Measurements from ENCODE around the gene SPATA33.
A peak's percentile ranks its signal among the peaks of the same experiment; 100 is the strongest.
"Not testable (repeated sequence)": the region's sequence is repeated elsewhere in the genome, so short reads cannot be mapped to it uniquely, and the experiment has no call there.

Gene SPATA33

DNA sequence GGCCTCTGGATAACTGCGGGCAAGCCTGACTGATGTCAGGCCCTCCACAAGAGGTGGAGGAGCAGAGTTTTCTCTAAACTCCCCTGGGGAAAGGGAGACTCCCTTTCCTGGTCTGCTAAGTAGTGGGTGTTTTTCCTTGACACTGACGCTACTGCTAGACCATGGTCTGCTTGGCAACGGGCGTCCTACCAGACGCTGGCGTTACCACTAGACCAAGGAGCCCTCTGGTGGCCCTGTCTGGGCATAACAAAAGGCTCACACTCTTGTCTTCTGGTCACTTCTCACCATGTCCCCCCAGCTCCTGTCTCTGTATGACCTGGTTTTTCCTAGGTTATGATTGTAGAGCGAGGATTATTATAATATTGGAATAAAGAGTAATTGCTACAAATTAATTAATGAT lies 9.4 kb downstream of the SPATA33 start:
- peak; percentile 59 for DNase-seq
- not testable (repeated sequence) for H4K91ac ChIP-seq (ENCODE audit: low read length); H2AK5ac ChIP-seq (ENCODE audit: low read length, severe bottlenecking); H3K14ac ChIP-seq (ENCODE audit: low read length in 2 of 2); H2BK15ac ChIP-seq (ENCODE audit: low read depth, poor library complexity, severe bottlenecking); H3K4me2 ChIP-seq (ENCODE audit: low read length, poor library complexity, severe bottlenecking); H2BK5ac ChIP-seq (ENCODE audit: low read depth, low read length, poor library complexity, severe bottlenecking); H2BK120ac ChIP-seq (ENCODE audit: low read depth, low read length); H3K4me3 ChIP-seq (ENCODE audit: insufficient read depth in 1 of 2, low read depth in 1 of 2, low read length in 2 of 2); H3K27ac ChIP-seq (ENCODE audit: low read length, poor library complexity, severe bottlenecking); H3K9me3 ChIP-seq (ENCODE audit: control insufficient read depth, low read length); H3K23ac ChIP-seq (ENCODE audit: low read length in 2 of 2); H4K8ac ChIP-seq (ENCODE audit: low read length); H2AFZ ChIP-seq (ENCODE audit: low read depth, low read length); H3K9ac ChIP-seq (ENCODE audit: low read length); H3K27me3 ChIP-seq (ENCODE audit: control insufficient read depth in 1 of 2, insufficient read depth in 1 of 2, low read length in 2 of 2); H3K18ac ChIP-seq (ENCODE audit: low read depth in 1 of 2, low read length in 2 of 2); H3K79me1 ChIP-seq (replicated peaks; ENCODE audit: low read length, poor library complexity, severe bottlenecking); H3K4ac ChIP-seq (ENCODE audit: low read depth in 1 of 2, low read length in 2 of 2); H2BK12ac ChIP-seq (ENCODE audit: low read length in 2 of 2)
- peaks cover 17 to 36% of the 10 kb centered on the region in 2 experiments for H3K36me3 ChIP-seq (ENCODE audit: control insufficient read depth in 1 of 2, insufficient read depth in 2 of 2, low read depth in 1 of 2, low read length in 2 of 2)
- 50% methylated on average over 5 of the region's 7 CpGs for WGBS
- peaks cover 11% of the 10 kb centered on the region for H3K4me1 ChIP-seq (ENCODE audit: control insufficient read depth, insufficient read depth, low read depth, low read length)

DNA sequence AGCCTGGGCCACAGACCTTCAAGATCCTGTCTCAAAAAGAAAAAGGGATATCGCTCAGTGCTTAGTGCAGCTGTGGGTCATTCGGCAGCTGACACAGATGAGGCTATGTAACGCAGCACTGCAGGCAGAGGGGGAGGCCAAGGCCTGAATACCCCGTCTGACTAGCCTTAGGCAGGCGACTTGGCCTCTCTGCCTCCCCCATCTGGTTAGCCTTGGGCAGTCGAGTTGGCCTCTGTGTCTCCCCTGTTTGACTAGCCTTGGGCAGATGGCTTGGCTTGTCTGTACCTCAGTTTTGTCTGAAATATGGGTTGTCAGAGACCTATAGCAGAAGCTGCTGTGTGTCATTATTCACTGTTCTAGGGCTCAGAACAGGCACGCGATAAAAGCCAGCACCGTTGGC lies 10.0 kb downstream of the SPATA33 start:
- Histone ChIP-seq H4K8ac (ENCODE audit: low read length) (peak overlapping the region; percentile 2), H2BK120ac (ENCODE audit: low read depth, low read length) (no peak overlapping the region), H3K9ac (ENCODE audit: low read length) (no peak overlapping the region), H3K23ac (ENCODE audit: low read length in 2 of 2) (no peak overlapping the region), H3K36me3 (ENCODE audit: control insufficient read depth in 1 of 2, insufficient read depth in 2 of 2, low read depth in 1 of 2, low read length in 2 of 2) (peaks cover 17 to 36% of the 10 kb centered on the region in 2 experiments), H3K4me3 (ENCODE audit: insufficient read depth in 1 of 2, low read depth in 1 of 2, low read length in 2 of 2) (no peak overlapping the region), H2BK15ac (ENCODE audit: low read depth, poor library complexity, severe bottlenecking) (no peak overlapping the region), H3K79me1 (replicated peaks; ENCODE audit: low read length, poor library complexity, severe bottlenecking) (peaks cover 4% of the 10 kb centered on the region), H2AFZ (ENCODE audit: low read depth, low read length) (no peak overlapping the region), H3K9me3 (ENCODE audit: control insufficient read depth, low read length) (no peaks in the 10 kb centered on the region), H4K91ac (ENCODE audit: low read length) (no peak overlapping the region), H3K27ac (ENCODE audit: low read length, poor library complexity, severe bottlenecking) (no peak overlapping the region), H2AK5ac (ENCODE audit: low read length, severe bottlenecking) (no peak overlapping the region), H3K18ac (ENCODE audit: low read depth in 1 of 2, low read length in 2 of 2) (no peak overlapping the region), H2BK12ac (ENCODE audit: low read length in 2 of 2) (no peak overlapping the region), H3K4ac (ENCODE audit: low read depth in 1 of 2, low read length in 2 of 2) (no peak overlapping the region), H2BK5ac (ENCODE audit: low read depth, low read length, poor library complexity, severe bottlenecking) (no peak overlapping the region), H3K14ac (ENCODE audit: low read length in 2 of 2) (no peak overlapping the region), H3K4me2 (ENCODE audit: low read length, poor library complexity, severe bottlenecking) (no peak overlapping the region), H3K4me1 (ENCODE audit: control insufficient read depth, insufficient read depth, low read depth, low read length) (peaks cover 11% of the 10 kb centered on the region), H3K27me3 (ENCODE audit: control insufficient read depth in 1 of 2, insufficient read depth in 1 of 2, low read length in 2 of 2) (no peaks in the 10 kb centered on the region)
- DNase-seq, result no peak
- 81% methylated on average over 9 of the region's 9 CpGs for WGBS

DNA sequence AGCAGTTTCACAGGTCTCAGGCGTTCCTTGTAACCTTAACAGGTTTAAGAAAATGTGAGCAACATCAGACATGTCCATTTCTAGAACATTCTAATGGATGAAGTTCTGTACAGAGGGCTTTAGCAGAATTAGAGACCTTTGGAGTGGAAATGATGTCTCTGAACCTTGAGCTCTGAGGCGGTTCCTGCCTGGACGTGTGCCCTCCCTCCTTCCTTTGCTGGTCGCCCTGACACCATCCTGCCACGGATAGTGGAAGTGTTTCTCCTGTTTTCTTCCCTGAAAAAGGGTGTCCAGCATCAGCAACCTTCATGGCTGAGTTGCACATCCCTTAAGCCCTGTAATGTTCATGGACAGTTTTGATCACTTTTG lies 11.1 kb downstream of the SPATA33 start:
- Histone ChIP-seq H2BK12ac (ENCODE audit: low read length in 2 of 2) (no peak overlapping the region), H3K4me3 (ENCODE audit: insufficient read depth in 1 of 2, low read depth in 1 of 2, low read length in 2 of 2) (no peak overlapping the region), H2BK120ac (ENCODE audit: low read depth, low read length) (no peak overlapping the region), H3K14ac (ENCODE audit: low read length in 2 of 2) (no peak overlapping the region), H3K9ac (ENCODE audit: low read length) (no peak overlapping the region), H4K91ac (ENCODE audit: low read length) (no peak overlapping the region), H3K36me3 (ENCODE audit: control insufficient read depth in 1 of 2, insufficient read depth in 2 of 2, low read depth in 1 of 2, low read length in 2 of 2) (peaks cover 8 to 29% of the 10 kb centered on the region in 2 experiments), H3K27ac (ENCODE audit: low read length, poor library complexity, severe bottlenecking) (no peak overlapping the region), H3K23ac (ENCODE audit: low read length in 2 of 2) (no peak overlapping the region), H3K9me3 (ENCODE audit: control insufficient read depth, low read length) (no peaks in the 10 kb centered on the region), H3K27me3 (ENCODE audit: control insufficient read depth in 1 of 2, insufficient read depth in 1 of 2, low read length in 2 of 2) (no peaks in the 10 kb centered on the region), H2AFZ (ENCODE audit: low read depth, low read length) (no peak overlapping the region), H2AK5ac (ENCODE audit: low read length, severe bottlenecking) (no peak overlapping the region), H3K4ac (ENCODE audit: low read depth in 1 of 2, low read length in 2 of 2) (no peak overlapping the region), H2BK15ac (ENCODE audit: low read depth, poor library complexity, severe bottlenecking) (no peak overlapping the region), H3K4me2 (ENCODE audit: low read length, poor library complexity, severe bottlenecking) (no peak overlapping the region), H4K8ac (ENCODE audit: low read length) (no peak overlapping the region), H3K18ac (ENCODE audit: low read depth in 1 of 2, low read length in 2 of 2) (no peak overlapping the region), H3K4me1 (ENCODE audit: control insufficient read depth, insufficient read depth, low read depth, low read length) (peaks cover 11% of the 10 kb centered on the region), H3K79me1 (replicated peaks; ENCODE audit: low read length, poor library complexity, severe bottlenecking) (peaks cover 3% of the 10 kb centered on the region), H2BK5ac (ENCODE audit: low read depth, low read length, poor library complexity, severe bottlenecking) (no peak overlapping the region)
- no peak for DNase-seq
- 99% methylated on average over 4 of the region's 5 CpGs for WGBS

DNA sequence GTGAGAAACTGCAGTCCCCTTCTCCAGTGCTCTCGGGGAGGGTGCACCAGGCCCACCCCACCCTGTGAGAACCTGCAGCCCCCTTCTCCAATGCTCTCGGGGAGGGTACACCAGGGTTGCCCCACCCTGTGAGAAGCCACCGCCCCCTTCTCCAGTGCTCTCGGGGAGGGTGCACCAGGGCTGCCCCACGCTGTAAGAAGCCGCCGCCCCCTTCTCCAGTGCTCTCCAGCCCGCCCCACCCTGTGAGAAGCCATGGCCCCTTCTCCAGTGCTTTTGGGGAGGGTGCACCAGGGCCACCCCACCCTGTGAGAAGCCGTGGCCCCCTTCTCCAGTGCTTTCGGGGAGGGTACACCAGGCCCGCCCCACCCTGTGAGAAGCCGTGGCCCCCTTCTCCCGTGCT lies 12.1 kb downstream of the SPATA33 start:
- H3K9ac ChIP-seq (ENCODE audit: low read length), result no peak overlapping the region
- no peak overlapping the region for H3K4ac ChIP-seq (ENCODE audit: low read depth in 1 of 2, low read length in 2 of 2)
- DNase-seq, result no peak
- H3K4me1 ChIP-seq (ENCODE audit: control insufficient read depth, insufficient read depth, low read depth, low read length), result peaks cover 11% of the 10 kb centered on the region
- no peak overlapping the region for H2BK5ac ChIP-seq (ENCODE audit: low read depth, low read length, poor library complexity, severe bottlenecking)
- 95% methylated on average over 13 of the region's 13 CpGs for whole genome bisulfite sequencing
- no peak overlapping the region for H2AK5ac ChIP-seq (ENCODE audit: low read length, severe bottlenecking)
- H3K9me3 ChIP-seq (ENCODE audit: control insufficient read depth, low read length), result no peaks in the 10 kb centered on the region
- no peak overlapping the region for H4K8ac ChIP-seq (ENCODE audit: low read length)
- no peak overlapping the region for H4K91ac ChIP-seq (ENCODE audit: low read length)
- no peak overlapping the region for H3K14ac ChIP-seq (ENCODE audit: low read length in 2 of 2)
- no peak overlapping the region for H2BK12ac ChIP-seq (ENCODE audit: low read length in 2 of 2)
- H3K27me3 ChIP-seq (ENCODE audit: control insufficient read depth in 1 of 2, insufficient read depth in 1 of 2, low read length in 2 of 2), result no peaks in the 10 kb centered on the region
- no peak overlapping the region for H3K18ac ChIP-seq (ENCODE audit: low read depth in 1 of 2, low read length in 2 of 2)
- no peak overlapping the region for H3K4me3 ChIP-seq (ENCODE audit: insufficient read depth in 1 of 2, low read depth in 1 of 2, low read length in 2 of 2)
- H3K36me3 ChIP-seq (ENCODE audit: control insufficient read depth in 1 of 2, insufficient read depth in 2 of 2, low read depth in 1 of 2, low read length in 2 of 2), result peaks cover 2 to 23% of the 10 kb centered on the region in 2 experiments
- no peak overlapping the region for H2BK120ac ChIP-seq (ENCODE audit: low read depth, low read length)
- H3K23ac ChIP-seq (ENCODE audit: low read length in 2 of 2), result peak overlapping the region in 1 of 2 experiments; percentile 42
- H2BK15ac ChIP-seq (ENCODE audit: low read depth, poor library complexity, severe bottlenecking), result no peak overlapping the region
- H3K4me2 ChIP-seq (ENCODE audit: low read length, poor library complexity, severe bottlenecking), result no peak overlapping the region
- H3K27ac ChIP-seq (ENCODE audit: low read length, poor library complexity, severe bottlenecking), result no peak overlapping the region
- H2AFZ ChIP-seq (ENCODE audit: low read depth, low read length), result no peak overlapping the region
- peaks cover 5% of the 10 kb centered on the region for H3K79me1 ChIP-seq (replicated peaks; ENCODE audit: low read length, poor library complexity, severe bottlenecking)

Data from mesenchymal stem cell (in vitro differentiated cells and primary cell).